KMS-11 (cell line): Measurements from ENCODE around the gene MYO18B.

ENCODE experiments used
- H2AFZ ChIP-seq: fragments of 200-600 bp; sonication (generic); 2 replicates; pipeline ENCODE4 v1.6.1; 2016; ENCODE audit warnings: antibody characterized with exemption, mixed run types, low read depth
- H3K27ac ChIP-seq: fragments of 200-600 bp; sonication (generic); 2 replicates; pipeline ENCODE4 v1.6.1; 2016; ENCODE audit warnings: mild to moderate bottlenecking, mixed run types
- H3K27me3 ChIP-seq: fragments of 200-600 bp; sonication (generic); 2 replicates; pipeline ENCODE4 v1.6.1; 2017; ENCODE audit warnings: mild to moderate bottlenecking, low read depth, mixed run types, moderate library complexity; ENCODE audit not compliant: insufficient read depth
- H3K36me3 ChIP-seq: fragments of 200-600 bp; sonication (generic); 2 replicates; pipeline ENCODE4 v1.6.1; 2017; ENCODE audit warnings: mild to moderate bottlenecking, mixed run types; ENCODE audit not compliant: insufficient read depth
- H3K4me1 ChIP-seq: fragments of 200-600 bp; sonication (generic); 2 replicates; pipeline ENCODE4 v1.6.1; 2016; ENCODE audit warnings: mild to moderate bottlenecking, low read depth, mixed run types; ENCODE audit not compliant: poor library complexity, severe bottlenecking
- H3K4me2 ChIP-seq: fragments of 200-600 bp; sonication (generic); 2 replicates; pipeline ENCODE4 v1.7.0; 2016; ENCODE audit warnings: mild to moderate bottlenecking, mixed run types
- H3K4me3 ChIP-seq: fragments of 200-600 bp; sonication (generic); IDR thresholded peaks from 2 replicates; pipeline ENCODE4 v1.6.1; 2017; ENCODE audit warnings: low read depth, low read length, mixed read lengths; ENCODE audit not compliant: insufficient read depth
- H3K79me2 ChIP-seq: fragments of 200-600 bp; sonication (generic); 2 replicates; pipeline ENCODE4 v1.6.1; 2016; ENCODE audit warnings: low read depth, mixed run types; ENCODE audit not compliant: insufficient read depth
- H3K9ac ChIP-seq: fragments of 200-600 bp; sonication (generic); 2 replicates; pipeline ENCODE4 v1.6.1; 2016; ENCODE audit warnings: mild to moderate bottlenecking, mixed run types
- H4K20me1 ChIP-seq: fragments of 200-600 bp; sonication (generic); 2 replicates; pipeline ENCODE4 v1.6.1; 2016; ENCODE audit warnings: mild to moderate bottlenecking, mixed run types; ENCODE audit not compliant: insufficient read depth
- TF ChIP-seq, protein P1 (sequence below): fragments of 200-600 bp; sonication (generic); conservative IDR thresholded peaks from 2 replicates; pipeline ENCODE4 v1.6.1; 2017; ENCODE audit warnings: low read depth, mild to moderate bottlenecking, antibody characterized with exemption, low read length, moderate library complexity, mixed read lengths

MYO18B gene

DNA sequence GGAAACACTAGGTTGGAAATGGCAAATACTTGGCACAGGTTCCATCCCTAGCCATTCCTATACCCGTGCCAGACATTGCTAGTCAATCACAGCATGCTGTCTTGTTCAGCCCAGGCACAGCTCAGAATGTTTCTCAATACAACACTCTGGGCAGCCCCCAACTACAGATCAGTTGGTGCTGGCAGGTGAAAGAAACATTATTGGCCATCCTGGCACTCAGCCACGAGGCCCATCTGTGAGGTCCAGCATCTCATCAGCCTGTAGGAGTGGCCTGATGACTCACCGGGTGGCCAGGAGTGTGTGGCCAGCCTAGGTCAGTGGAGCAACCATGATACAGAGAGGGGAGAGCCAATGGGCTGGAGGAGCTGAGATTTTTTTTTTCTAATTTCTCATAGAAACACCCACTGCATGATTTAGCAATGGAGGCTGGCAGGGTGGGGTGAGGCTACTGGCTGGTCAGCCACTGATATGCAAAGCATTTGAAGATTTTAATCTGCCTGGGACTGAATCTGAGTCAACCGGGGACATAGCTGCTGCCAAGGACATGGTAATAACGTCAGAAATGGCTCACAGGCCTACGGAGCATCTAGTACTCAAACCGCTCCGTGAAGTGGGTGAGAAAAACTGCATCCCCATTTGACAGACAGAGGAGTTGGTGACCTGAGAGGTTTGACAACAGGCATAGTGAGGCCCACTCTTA is 5.4 kb downstream of the MYO18B start:
- Histone ChIP-seq H3K9ac (no peak overlapping the region), H3K4me2 (no peak overlapping the region), H2AFZ (no peak overlapping the region), H3K27me3 (no peaks in the 10 kb centered on the region), H3K4me3 (no peak overlapping the region), H3K27ac (no peak overlapping the region), H4K20me1 (no peaks in the 10 kb centered on the region), H3K36me3 (no peaks in the 10 kb centered on the region), H3K4me1 (no peaks in the 10 kb centered on the region), H3K79me2 (no peaks in the 10 kb centered on the region)
- TF ChIP-seq, protein P1, sequence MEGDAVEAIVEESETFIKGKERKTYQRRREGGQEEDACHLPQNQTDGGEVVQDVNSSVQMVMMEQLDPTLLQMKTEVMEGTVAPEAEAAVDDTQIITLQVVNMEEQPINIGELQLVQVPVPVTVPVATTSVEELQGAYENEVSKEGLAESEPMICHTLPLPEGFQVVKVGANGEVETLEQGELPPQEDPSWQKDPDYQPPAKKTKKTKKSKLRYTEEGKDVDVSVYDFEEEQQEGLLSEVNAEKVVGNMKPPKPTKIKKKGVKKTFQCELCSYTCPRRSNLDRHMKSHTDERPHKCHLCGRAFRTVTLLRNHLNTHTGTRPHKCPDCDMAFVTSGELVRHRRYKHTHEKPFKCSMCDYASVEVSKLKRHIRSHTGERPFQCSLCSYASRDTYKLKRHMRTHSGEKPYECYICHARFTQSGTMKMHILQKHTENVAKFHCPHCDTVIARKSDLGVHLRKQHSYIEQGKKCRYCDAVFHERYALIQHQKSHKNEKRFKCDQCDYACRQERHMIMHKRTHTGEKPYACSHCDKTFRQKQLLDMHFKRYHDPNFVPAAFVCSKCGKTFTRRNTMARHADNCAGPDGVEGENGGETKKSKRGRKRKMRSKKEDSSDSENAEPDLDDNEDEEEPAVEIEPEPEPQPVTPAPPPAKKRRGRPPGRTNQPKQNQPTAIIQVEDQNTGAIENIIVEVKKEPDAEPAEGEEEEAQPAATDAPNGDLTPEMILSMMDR = no peak

DNA sequence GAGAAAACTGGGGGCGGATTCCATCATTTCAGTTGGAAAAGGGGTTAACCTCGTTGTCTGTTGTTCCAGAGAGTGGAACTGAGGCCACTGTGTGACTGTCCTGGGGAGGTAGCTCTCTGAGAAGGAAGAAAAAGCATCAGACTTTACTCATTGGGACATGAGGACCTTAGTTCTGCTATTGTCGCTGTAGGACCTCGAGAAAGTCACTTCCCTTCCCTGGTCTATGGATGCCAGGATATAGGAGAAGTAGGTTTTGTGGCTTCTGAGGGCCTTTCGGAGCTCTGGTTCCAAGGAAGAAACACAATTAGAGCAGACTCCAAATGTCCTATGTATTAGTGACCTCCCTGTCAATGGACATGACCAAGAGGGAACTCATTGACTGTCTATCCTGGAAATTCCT is 6.2 kb downstream of the MYO18B start:
- TF ChIP-seq, protein P1 = no peak
- H3K27ac ChIP-seq = no peak overlapping the region
- no peak overlapping the region for H3K4me2 ChIP-seq
- H3K79me2 ChIP-seq = no peaks in the 10 kb centered on the region
- no peaks in the 10 kb centered on the region for H3K36me3 ChIP-seq
- H3K9ac ChIP-seq = no peak overlapping the region
- H3K27me3 ChIP-seq = no peaks in the 10 kb centered on the region
- no peak overlapping the region for H2AFZ ChIP-seq
- H4K20me1 ChIP-seq = no peaks in the 10 kb centered on the region
- no peaks in the 10 kb centered on the region for H3K4me1 ChIP-seq
- no peak overlapping the region for H3K4me3 ChIP-seq

DNA sequence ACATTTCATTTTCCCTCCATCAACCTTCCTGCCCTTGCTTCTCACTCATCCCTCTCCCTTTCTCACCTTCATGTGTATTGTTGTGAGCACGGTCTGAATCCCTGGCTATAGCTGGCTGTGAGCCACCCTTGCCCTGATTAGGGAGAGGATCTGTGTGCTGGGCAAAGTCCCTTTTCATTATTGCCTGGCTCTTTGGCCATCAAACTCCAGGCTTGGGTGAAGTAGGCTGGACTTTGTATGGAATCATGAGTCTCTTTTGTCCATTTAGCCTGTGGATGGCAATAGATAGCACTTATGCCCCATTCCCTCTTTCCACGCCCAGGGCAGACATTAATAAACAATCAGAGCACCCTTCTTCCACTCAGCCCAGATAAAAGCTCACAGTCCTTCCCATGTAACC is 6.7 kb downstream of the MYO18B start:
- H3K4me1 ChIP-seq = no peaks in the 10 kb centered on the region
- no peak overlapping the region for H2AFZ ChIP-seq
- H3K79me2 ChIP-seq = no peaks in the 10 kb centered on the region
- H4K20me1 ChIP-seq = no peaks in the 10 kb centered on the region
- H3K9ac ChIP-seq = no peak overlapping the region
- H3K36me3 ChIP-seq = no peaks in the 10 kb centered on the region
- H3K27ac ChIP-seq = no peak overlapping the region
- no peaks in the 10 kb centered on the region for H3K27me3 ChIP-seq
- H3K4me3 ChIP-seq = no peak overlapping the region
- H3K4me2 ChIP-seq = no peak overlapping the region
- TF ChIP-seq, protein P1 = no peak

DNA sequence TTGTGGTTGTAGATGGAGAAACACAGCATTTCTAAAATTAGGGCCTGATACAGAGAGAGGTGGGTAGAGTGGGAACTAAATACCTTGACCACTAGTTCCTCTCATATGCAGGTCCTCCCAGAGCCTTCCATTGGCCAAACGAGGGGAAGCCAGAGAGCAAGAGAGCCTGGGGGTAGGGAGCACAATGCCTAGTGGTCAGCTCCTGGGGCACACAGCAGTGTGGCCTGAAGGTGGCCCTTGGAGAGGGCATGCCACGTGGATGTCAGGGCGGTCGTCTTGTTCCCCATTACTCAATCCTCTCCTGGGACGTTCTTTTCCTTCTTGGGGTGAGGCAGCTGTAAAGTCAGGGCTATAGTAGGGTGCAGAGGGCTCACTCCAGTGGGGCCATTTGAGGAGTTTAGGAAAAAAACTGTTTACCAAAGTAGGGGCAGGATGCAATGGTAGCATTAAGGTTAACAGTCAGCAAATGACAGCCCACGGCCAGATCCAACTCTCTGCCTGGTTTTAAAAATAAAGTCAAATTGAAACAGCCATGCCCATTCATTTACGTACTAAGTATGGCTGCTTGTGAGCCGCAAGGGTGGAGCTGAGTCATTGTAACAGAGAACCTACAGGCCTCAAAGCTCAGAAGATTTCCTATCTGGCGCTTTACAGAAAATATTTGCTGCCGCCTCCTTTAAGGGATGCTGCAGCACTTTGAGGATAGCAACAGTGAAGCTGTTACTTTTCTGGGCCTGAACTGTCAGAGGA is 7.6 kb downstream of the MYO18B start:
- TF ChIP-seq, protein P1 = no peak
- H3K27ac ChIP-seq = no peak overlapping the region
- H3K4me1 ChIP-seq = no peaks in the 10 kb centered on the region
- no peaks in the 10 kb centered on the region for H3K79me2 ChIP-seq
- H3K36me3 ChIP-seq = no peaks in the 10 kb centered on the region
- no peak overlapping the region for H2AFZ ChIP-seq
- no peaks in the 10 kb centered on the region for H3K27me3 ChIP-seq
- no peak overlapping the region for H3K9ac ChIP-seq
- no peak overlapping the region for H3K4me2 ChIP-seq
- no peak overlapping the region for H3K4me3 ChIP-seq
- H4K20me1 ChIP-seq = no peaks in the 10 kb centered on the region
